HK-2 (cell line): ENCODE results near the gene CNBD2.
"Not testable (repeated sequence)": the region's sequence is repeated elsewhere in the genome, so short reads cannot be mapped to it uniquely, and the experiment has no call there.

Source experiments
- DNase-seq: peaks from one replicate; pipeline ENCODE4 v3.0.0-alpha.2; 2018; ENCODE audit not compliant: unreplicated experiment

The CNBD2 gene

GRCh38 chr20:35975576-35976373 is 7.4 kb downstream of the CNBD2 start:
- no peak for DNase-seq

- DNase-seq = no peak
Observed at GRCh38 chr20:35978041-35978513, 9.7 kb downstream of the CNBD2 start.

GRCh38 chr20:35979544-35979943 is 11.2 kb downstream of the CNBD2 start:
- DNase-seq = no peak

- no peak for DNase-seq
Observed at GRCh38 chr20:35981969-35982368, 13.6 kb downstream of the CNBD2 start.

GRCh38 chr20:35984382-35984781 is 16.0 kb downstream of the CNBD2 start:
- no peak for DNase-seq

- no peak for DNase-seq
Observed at GRCh38 chr20:35985806-35986205, 17.4 kb downstream of the CNBD2 start.

- DNase-seq = no peak
Observed at GRCh38 chr20:35988910-35989463, 20.6 kb downstream of the CNBD2 start.

GRCh38 chr20:35991142-35991771 is 22.9 kb downstream of the CNBD2 start:
- DNase-seq = no peak

- peak; percentile 54 for DNase-seq
Observed at GRCh38 chr20:35992713-35993335, 24.4 kb downstream of the CNBD2 start.

GRCh38 chr20:35994994-35995453 is 26.6 kb downstream of the CNBD2 start:
- peak; percentile 89 for DNase-seq

- DNase-seq = not testable (repeated sequence)
Observed at GRCh38 chr20:35996492-35996891, 28.1 kb downstream of the CNBD2 start.

- not testable (repeated sequence) for DNase-seq
Observed at GRCh38 chr20:36001331-36001730, 32.9 kb downstream of the CNBD2 start.

- no peak for DNase-seq
Observed at GRCh38 chr20:36002855-36003254, 34.5 kb downstream of the CNBD2 start.

- no peak for DNase-seq
Observed at GRCh38 chr20:36004045-36004444, 35.7 kb downstream of the CNBD2 start.

- DNase-seq = no peak
Observed at GRCh38 chr20:36008461-36009035, 40.2 kb downstream of the CNBD2 start.

GRCh38 chr20:36010076-36010475 is 41.7 kb downstream of the CNBD2 start:
- no peak for DNase-seq

GRCh38 chr20:36010825-36011224 is 42.4 kb downstream of the CNBD2 start:
- no peak for DNase-seq

GRCh38 chr20:36015806-36016403 is 47.5 kb downstream of the CNBD2 start:
- no peak for DNase-seq

GRCh38 chr20:36017048-36017951 is 48.9 kb downstream of the CNBD2 start:
- DNase-seq = peak; percentile 94

- peak; percentile 51 for DNase-seq
Observed at GRCh38 chr20:36018208-36018988, 50.0 kb downstream of the CNBD2 start.
